MCF 10A (cell line): Measurements from ENCODE around the gene NTM. TPM values are rescaled to one million over a fixed set of nuclear protein-coding genes. Genes with fewer than 3 reads are reported as not detected.

Experiments
- BruUV-seq: library from RNA; stranded (reverse); fragments of 400-500 nt; replicated peaks from 2 replicates; lab custom pipeline; 2021; lab: Mats Ljungman, UMichigan
- CTCF ChIA-PET: fragments of 300-600 bp; sonication (Branson Sonifier 250); formaldehyde crosslinking; extraction: SDS; loops from one replicate; lab custom pipeline; 2021; ENCODE audit warnings: antibody characterized with exemption, inconsistent platforms; lab: Yijun Ruan, JAX
- POLR2A ChIA-PET: fragments of 300-600, 350-650 bp; sonication (Branson Sonifier 250); formaldehyde crosslinking; extraction: SDS; loops from one replicate; lab custom pipeline; 2020; ENCODE audit warnings: antibody characterized with exemption, inconsistent platforms; lab: Yijun Ruan, JAX
- DNase-seq: peaks from one replicate; pipeline ENCODE4 v3.0.0-alpha.2; 2018; ENCODE audit not compliant: unreplicated experiment
- H3K27ac Mint-ChIP-seq: one replicate; pipeline ENCODE4 v1.8.0; 2022; ENCODE audit warnings: mild to moderate bottlenecking, low read depth, mixed read lengths; ENCODE audit not compliant: unreplicated experiment
- H3K27me3 Mint-ChIP-seq: one replicate; pipeline ENCODE4 v1.8.0; 2022; ENCODE audit warnings: mixed read lengths; ENCODE audit not compliant: insufficient read depth, unreplicated experiment
- H3K36me3 Mint-ChIP-seq: one replicate; pipeline ENCODE4 v1.8.0; 2022; ENCODE audit warnings: mild to moderate bottlenecking, moderate library complexity, mixed read lengths; ENCODE audit not compliant: insufficient read depth, unreplicated experiment
- H3K4me1 Mint-ChIP-seq: one replicate; pipeline ENCODE4 v1.8.0; 2022; ENCODE audit warnings: mixed read lengths; ENCODE audit not compliant: insufficient read depth, unreplicated experiment
- H3K4me3 Mint-ChIP-seq: one replicate; pipeline ENCODE4 v1.8.0; 2022; ENCODE audit warnings: mild to moderate bottlenecking, moderate library complexity, mixed read lengths; ENCODE audit not compliant: unreplicated experiment
- H3K9me3 Mint-ChIP-seq: one replicate; pipeline ENCODE4 v1.8.0; 2022; ENCODE audit warnings: mixed read lengths; ENCODE audit not compliant: unreplicated experiment
- intact Hi-C: fragments of 100-400 bp; cut with micrococcal nuclease; formaldehyde crosslinking; loops from 2 replicates; pipeline ENCODE4 v1.14.1; 2022
- total RNA-seq: library from RNA; stranded (reverse); gene quantifications from 2 replicates; pipeline ENCODE4 v1.2.3, GENCODE V29; 2022
- TF ChIP-seq, protein P1 (sequence below): fragments of 200-600 bp; IDR thresholded peaks from one replicate; pipeline ENCODE4 v1.8.0; 2022; ENCODE audit warnings: antibody characterized with exemption, mild to moderate bottlenecking; ENCODE audit not compliant: unreplicated experiment

Gene NTM
- total RNA-seq, 1 experiment from 2014 or later, result not detected

DNA sequence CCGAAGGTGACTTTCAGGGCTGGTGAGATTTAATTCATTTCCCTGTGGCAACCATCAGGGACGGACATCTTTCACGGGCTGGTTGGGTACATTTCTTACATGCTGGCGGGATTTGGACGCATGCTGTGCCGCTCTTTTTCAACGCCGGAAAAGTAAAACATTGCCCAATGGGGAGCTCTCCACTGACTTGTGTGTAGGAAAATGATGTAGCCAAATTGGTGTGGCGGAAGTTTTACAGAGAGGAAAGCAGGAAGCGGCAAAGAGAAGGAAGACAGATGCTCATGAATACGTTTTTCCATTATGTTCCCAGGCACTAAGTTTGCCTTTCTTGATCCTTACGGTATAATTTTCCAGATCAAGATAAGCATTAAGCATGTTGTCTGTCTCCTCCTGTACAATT, 375.8 kb downstream of the NTM start:
- TF ChIP-seq, protein P1, sequence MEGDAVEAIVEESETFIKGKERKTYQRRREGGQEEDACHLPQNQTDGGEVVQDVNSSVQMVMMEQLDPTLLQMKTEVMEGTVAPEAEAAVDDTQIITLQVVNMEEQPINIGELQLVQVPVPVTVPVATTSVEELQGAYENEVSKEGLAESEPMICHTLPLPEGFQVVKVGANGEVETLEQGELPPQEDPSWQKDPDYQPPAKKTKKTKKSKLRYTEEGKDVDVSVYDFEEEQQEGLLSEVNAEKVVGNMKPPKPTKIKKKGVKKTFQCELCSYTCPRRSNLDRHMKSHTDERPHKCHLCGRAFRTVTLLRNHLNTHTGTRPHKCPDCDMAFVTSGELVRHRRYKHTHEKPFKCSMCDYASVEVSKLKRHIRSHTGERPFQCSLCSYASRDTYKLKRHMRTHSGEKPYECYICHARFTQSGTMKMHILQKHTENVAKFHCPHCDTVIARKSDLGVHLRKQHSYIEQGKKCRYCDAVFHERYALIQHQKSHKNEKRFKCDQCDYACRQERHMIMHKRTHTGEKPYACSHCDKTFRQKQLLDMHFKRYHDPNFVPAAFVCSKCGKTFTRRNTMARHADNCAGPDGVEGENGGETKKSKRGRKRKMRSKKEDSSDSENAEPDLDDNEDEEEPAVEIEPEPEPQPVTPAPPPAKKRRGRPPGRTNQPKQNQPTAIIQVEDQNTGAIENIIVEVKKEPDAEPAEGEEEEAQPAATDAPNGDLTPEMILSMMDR, result no peak
- no TSS peak for BruUV-seq
- no peak overlapping the region for H3K4me3 Mint-ChIP-seq
- DNase-seq, result no peak
- no peaks in the 10 kb centered on the region for H3K36me3 Mint-ChIP-seq
- intact Hi-C loops, result no loop called here
- peaks cover 15% of the 10 kb centered on the region for H3K9me3 Mint-ChIP-seq
- CTCF ChIA-PET, result interaction anchor here (0.7 to 1.8 kb wide), 3 partner anchors 72 to 1218 kb away, joined by 3 to 5 read pairs (median 4); no protein-coding TSS in a partner anchor
- H3K27ac Mint-ChIP-seq, result no peak overlapping the region
- no peaks in the 10 kb centered on the region for H3K4me1 Mint-ChIP-seq
- POLR2A ChIA-PET, result no interaction called here
- H3K27me3 Mint-ChIP-seq, result no peaks in the 10 kb centered on the region

DNA sequence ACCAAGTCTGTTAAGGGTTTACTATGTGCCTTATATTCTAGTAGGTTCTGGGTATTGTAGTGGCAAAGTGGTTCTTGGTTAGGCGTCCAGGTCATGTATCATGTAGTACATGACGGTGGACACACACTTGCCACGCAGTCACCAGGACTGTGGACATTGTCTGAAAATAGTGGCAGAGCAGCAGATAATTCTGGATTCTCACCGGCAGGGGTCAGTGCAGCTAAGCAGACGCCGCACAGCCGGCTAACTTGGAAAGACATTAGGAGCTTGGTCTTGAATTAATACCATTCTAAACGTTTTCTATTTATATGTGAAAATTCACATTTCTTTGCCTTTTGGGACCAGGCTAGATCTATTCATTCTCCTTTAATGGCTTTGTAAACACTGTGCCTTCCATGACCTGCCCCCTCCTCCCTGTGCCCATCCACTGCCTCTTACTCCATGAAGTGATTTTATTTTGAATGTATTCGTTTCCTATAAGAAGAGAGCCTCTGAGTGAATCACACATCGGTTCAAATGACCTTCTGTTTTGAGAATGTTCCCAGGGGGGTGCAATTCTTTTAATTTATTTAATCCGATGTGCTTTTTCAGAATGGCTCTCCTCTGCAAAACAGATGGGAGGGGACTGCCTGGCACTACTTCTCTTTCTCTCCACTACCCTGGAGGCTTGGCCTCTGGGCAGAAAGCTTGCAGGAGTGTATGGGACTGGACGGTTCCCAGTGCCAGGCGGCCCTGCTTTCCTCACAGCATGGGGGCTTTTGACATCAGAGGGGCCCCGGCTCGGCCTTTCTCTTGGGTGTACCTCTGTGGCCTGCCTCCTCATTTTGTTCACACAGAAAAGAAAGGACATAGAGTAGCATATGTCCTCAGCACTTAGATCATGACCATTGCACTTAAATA, 378.0 kb downstream of the NTM start:
- CTCF ChIA-PET, result interaction anchor here (0.5 to 2.5 kb wide), 17 partner anchors 8 to 1193 kb away, joined by 3 to 11 read pairs (median 5); no protein-coding TSS in a partner anchor
- TF ChIP-seq, protein P1, result peak; percentile 23
- Mint-ChIP-seq H3K4me1 (no peaks in the 10 kb centered on the region), H3K4me3 (no peak overlapping the region), H3K27me3 (no peaks in the 10 kb centered on the region), H3K27ac (no peak overlapping the region), H3K9me3 (peaks cover 15% of the 10 kb centered on the region), H3K36me3 (no peaks in the 10 kb centered on the region)
- intact Hi-C loops, result no loop called here
- DNase-seq, result peak; percentile 5
- POLR2A ChIA-PET, result no interaction called here
- no TSS peak for BruUV-seq

DNA sequence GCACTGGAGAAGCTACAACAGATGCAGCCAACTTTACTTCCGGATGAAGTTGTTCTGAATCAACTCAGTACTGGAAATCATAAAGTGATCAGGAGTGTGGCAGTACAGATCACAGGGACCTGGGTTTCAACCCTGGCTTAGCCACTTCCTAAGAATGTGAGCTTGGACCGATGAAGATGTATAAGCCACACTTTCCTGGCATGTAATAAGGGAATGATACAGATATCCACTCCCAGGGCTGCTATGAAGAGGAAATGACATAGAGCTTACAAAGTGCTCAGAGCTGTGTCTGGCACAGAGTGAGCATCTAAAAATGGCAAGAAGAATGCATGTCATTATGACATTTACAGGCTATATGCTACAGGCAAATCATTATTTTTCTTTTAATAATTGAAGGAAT, 378.7 kb downstream of the NTM start:
- no peaks in the 10 kb centered on the region for H3K36me3 Mint-ChIP-seq
- no peak for DNase-seq
- peaks cover 15% of the 10 kb centered on the region for H3K9me3 Mint-ChIP-seq
- intact Hi-C loops, result no loop called here
- CTCF ChIA-PET, result interaction anchor here (0.6 to 2.5 kb wide), 11 partner anchors 9 to 1192 kb away, joined by 3 to 11 read pairs (median 3); no protein-coding TSS in a partner anchor
- BruUV-seq, result no TSS peak
- no peaks in the 10 kb centered on the region for H3K27me3 Mint-ChIP-seq
- POLR2A ChIA-PET, result no interaction called here
- no peaks in the 10 kb centered on the region for H3K4me1 Mint-ChIP-seq
- no peak overlapping the region for H3K27ac Mint-ChIP-seq
- H3K4me3 Mint-ChIP-seq, result no peak overlapping the region
- TF ChIP-seq, protein P1, result no peak

DNA sequence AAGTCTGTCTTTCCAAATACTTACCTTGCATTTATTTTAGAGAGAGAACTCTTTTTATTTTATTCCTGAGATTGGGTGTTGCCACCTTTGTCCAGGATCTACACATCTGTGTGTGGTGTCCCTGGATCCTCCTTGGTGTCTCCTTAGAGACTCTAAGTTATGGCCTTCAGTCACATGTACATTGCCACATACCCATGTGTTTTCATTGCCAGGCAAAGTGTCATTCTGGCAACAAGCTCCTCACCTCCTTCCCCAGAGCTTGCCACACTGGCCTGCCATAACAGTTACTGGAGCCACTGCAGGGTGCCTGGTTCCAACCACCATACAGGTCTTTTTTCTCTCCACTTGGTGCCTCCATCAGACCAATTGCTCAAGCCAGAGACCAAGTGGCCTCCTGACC, 379.7 kb downstream of the NTM start:
- peaks cover 20% of the 10 kb centered on the region for H3K9me3 Mint-ChIP-seq
- no peaks in the 10 kb centered on the region for H3K4me1 Mint-ChIP-seq
- no peak overlapping the region for H3K4me3 Mint-ChIP-seq
- CTCF ChIA-PET, result interaction anchor here (0.6 to 0.8 kb wide), 2 partner anchors 12 to 759 kb away, joined by 3 to 5 read pairs; no protein-coding TSS in a partner anchor
- no peaks in the 10 kb centered on the region for H3K36me3 Mint-ChIP-seq
- intact Hi-C loops, result no loop called here
- no peak for DNase-seq
- no peaks in the 10 kb centered on the region for H3K27me3 Mint-ChIP-seq
- POLR2A ChIA-PET, result no interaction called here
- H3K27ac Mint-ChIP-seq, result no peak overlapping the region
- TF ChIP-seq, protein P1, result no peak
- no TSS peak for BruUV-seq
